NCI-H774 (cell line): Measurements from ENCODE around the gene STOX1.
"Not testable (repeated sequence)": the region's sequence is repeated elsewhere in the genome, so short reads cannot be mapped to it uniquely, and the experiment has no call there.

ENCODE experiments used
- DNase-seq: peaks from one replicate; lab custom pipeline; 2025; lab: John Stamatoyannopoulos, UW

Gene STOX1

GRCh38 chr10:68880181-68880580, 52.9 kb downstream of the STOX1 start:
- DNase-seq = no peak

- no peak for DNase-seq
Measured at GRCh38 chr10:68895041-68895440, 67.7 kb downstream of the STOX1 start.

DNA sequence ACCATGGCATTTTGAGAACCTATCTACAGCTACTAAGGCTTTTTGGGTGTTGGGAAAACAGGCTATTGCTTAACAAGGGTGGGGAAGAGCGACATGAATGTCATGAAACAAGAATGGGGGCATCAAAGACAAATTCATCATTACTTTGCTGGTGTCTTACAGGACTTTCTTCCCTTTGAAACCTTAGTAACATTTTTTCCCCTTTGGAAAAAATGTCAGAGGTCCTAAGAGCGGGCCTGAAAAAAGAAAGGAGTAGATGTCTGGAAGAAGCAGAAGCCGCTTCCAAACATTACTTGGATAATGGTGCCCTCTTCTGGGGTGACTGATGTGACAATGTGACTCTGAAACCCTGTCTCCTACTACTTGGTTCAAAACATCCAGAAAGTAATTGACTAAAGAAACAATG, 70.0 kb downstream of the STOX1 start:
- no peak for DNase-seq

DNA sequence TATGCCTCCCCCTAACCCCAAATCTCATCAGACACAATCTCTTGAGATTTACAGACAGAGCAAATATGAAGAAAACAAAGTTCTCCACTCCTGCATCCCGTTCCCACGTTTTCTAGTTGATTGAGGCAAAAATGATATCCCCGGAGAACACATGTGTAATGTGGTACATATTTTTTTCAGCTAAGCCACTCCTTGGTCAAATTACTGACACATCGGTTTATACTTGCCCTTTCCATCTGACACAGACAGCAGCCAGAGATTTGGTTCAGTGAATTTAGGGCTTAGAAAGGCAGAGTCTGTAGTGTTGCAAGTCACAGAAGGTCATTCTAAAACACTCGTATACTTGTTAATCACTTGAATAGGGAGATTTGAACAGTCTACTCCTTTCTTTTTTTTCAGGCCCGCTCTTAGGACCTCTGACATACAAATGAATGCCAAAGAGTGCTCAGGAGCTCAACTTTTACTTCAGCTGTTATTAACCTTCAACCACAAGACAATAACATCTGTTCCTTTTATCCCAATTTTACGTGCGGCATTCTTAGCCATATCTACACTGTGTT, 71.9 kb downstream of the STOX1 start:
- no peak for DNase-seq

GRCh38 chr10:68900427-68901104, 73.2 kb downstream of the STOX1 start:
- peak; percentile 81 for DNase-seq

DNA sequence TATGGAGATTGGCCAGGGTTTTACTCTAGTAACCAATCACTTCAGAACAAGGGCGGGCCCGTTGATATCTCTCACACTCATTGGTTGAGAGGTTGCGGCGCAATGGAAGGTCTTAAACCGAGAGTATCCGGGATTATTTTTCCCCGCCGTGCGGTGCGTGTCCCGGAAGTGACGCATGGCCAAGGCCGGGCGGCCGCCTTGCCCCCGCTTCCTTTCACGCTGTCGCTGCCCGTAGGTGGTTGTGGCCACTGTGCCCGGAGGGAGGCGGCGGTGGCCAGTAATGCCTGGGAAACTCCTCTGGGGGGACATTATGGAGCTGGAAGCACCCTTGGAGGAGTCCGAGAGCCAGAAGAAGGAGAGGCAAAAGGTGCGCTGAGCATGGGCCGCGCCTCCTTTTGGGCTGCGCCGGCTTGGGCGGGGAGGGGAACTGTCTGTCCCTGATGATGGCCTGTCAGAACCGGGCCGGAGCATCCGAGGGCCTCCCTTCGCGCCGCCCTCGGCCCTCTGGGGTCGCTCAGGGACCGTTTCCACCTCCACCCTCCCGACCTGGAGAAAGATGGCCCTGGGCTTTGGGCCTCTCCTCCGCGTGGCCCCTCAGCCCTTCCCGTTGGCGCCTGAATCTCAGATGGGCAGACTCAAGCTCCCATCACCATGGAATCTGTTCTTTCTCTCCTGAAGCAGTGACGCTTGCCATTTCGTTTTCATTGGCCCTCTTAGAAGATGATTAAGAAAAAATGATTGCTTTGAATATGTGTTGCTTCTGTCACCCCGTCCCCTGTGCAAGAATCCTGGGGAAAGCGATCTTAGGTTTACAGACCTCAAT, 74.0 kb downstream of the STOX1 start, which contains the start of gene DDX50:
Gene DDX50 (plus strand): TSS at position 211 of the 823 bp plus-strand sequence. CDS start 70 bp downstream, at position 281.
- DNase-seq = peak; percentile 98

GRCh38 chr10:68902382-68902781, 75.1 kb downstream of the STOX1 start:
- no peak for DNase-seq

DNA sequence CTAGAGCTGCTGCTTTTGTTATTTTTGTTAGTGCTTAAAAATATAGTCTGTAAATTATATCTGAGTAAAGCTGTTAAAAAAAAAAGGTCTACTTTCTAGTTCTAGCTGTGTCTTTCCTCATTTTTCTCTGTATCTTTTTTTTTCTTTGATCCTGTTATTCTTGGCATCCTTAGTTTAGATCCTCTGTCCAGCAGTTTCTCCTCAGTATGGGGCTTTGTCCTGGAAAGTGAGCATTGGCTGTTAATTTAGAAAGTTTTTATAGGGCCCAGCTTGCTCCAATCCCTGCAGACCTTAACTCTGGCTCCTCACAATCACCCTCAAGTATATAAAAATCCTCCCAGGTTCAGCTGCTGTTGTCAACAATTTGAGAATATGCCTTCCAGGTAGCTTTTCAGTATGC, 97.3 kb downstream of the STOX1 start:
- DNase-seq = no peak

GRCh38 chr10:68925489-68925888, 98.2 kb downstream of the STOX1 start:
- no peak for DNase-seq

- not testable (repeated sequence) for DNase-seq
Measured at GRCh38 chr10:68929157-68929556, 101.8 kb downstream of the STOX1 start.

DNA sequence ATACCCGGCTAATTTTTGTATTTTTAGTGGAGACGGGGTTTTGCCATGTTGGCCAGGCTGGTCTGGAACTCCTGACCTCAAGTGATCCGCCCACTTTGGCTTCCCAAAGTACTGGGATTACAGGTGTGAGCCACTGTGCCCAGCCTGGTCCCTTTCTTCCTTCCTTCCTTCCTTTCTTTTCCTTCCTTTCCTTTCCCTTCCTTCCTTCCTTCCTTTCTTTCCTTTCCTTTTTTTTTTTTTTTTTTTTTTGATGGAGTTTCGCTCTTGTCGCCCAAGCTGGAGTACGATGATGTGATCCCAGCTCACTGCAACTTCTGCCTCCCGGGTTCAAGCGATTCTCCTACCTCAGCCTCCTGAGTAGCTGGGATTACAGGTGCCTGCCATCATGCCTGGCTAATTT, 102.6 kb downstream of the STOX1 start:
- DNase-seq = not testable (repeated sequence)

GRCh38 chr10:68932860-68933259, 105.5 kb downstream of the STOX1 start:
- DNase-seq = not testable (repeated sequence)

- no peak for DNase-seq
Measured at GRCh38 chr10:68934994-68935393, 107.7 kb downstream of the STOX1 start.

GRCh38 chr10:68938117-68938516, 110.8 kb downstream of the STOX1 start:
- DNase-seq = no peak

GRCh38 chr10:68938884-68939283, 111.6 kb downstream of the STOX1 start:
- no peak for DNase-seq

DNA sequence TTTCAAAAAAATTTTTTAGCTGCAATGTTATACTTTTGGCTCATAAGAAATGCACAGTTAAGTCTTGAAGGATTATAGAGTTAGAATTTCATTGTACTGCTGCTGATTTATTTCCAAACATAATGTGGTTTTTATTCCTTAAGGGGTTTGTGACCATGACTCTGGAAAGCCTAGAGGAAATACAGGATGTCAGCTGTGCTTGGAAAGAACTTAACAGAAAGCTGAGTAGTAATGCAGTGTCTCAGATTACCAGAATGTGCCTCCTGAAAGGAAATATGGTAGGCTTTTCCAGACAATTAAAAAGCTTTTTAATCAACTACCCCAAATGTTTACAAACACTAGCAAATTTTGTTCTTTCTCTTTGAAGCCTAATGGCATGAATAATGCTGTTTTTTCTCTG, 113.6 kb downstream of the STOX1 start:
- DNase-seq = not testable (repeated sequence)
